Measurements from ENCODE around the gene ADAMTS14.

Gene ADAMTS14

DNA sequence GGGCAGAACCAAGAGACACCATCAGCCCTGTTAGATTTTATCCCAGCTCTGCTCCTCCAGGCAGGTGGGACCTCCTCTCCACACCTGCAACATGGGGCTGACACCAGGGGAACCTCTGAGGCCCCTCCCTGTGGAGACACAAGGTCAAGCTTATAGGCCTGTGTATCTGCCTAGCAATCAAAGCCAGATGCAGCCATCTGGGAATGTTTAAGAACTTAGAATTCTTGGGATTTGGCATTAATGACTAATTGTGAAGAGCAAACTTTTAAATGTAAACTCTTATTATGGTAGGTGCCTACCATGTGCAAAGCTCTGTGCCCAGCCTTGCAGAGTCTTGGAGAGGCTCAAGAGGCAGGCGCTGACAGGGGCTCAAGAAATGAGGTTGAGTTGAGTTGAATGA lies 60.7 kb downstream of the ADAMTS14 start:
- DNase-seq: no peak

DNA sequence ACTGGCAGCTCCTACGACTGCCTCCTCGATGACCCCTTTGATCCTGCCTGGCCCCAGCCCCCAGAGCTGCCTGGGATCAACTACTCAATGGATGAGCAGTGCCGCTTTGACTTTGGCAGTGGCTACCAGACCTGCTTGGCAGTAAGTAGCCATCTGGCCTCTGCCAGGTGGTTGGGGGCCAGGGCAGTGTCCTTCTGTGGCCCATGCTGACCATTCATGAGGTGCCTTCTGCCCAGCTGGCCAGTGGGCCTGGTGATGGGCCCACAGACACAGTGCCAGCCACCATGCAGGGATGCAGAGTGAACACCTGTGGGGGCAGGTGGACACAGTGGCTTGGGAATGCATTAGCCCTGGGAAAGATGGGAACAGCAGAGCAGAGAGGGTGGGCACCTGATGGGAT lies 62.9 kb downstream of the ADAMTS14 start:
- DNase-seq: no peak

DNA sequence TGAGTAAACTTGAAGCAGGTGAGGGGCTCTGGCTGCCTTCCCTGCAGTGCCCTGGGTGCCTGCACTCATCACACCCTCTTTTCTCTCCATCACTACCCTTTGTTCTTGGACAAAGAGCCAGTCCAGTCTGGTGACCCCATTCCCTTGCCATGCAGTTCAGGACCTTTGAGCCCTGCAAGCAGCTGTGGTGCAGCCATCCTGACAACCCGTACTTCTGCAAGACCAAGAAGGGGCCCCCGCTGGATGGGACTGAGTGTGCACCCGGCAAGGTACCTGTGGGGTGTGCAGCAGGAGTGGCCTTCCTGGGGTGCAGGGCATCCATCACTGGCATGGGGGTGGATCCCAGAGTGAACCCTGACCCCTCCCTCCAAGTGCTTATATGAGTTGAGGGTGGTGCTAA lies 64.2 kb downstream of the ADAMTS14 start:
- no peak for DNase-seq

DNA sequence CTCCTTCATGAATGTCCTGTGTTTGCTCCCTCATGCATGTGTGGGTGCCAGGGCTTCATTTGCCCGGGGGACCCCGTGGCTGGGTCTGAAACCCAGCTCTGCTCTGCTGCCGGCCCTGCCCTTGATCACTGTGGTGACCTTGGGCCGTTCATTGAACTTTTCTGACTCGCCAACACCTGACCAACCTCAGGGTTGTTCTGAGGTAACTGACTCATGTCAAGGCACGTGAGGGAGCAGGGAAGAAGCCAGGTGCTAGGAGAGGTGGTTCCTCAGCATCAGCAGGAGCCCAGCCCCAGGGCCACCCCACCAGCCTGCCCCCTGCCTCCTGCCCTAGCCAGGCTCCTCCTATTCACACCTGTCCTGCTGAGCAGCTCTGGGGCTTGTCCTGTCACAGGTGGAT lies 64.9 kb downstream of the ADAMTS14 start:
- no peak for DNase-seq

DNA sequence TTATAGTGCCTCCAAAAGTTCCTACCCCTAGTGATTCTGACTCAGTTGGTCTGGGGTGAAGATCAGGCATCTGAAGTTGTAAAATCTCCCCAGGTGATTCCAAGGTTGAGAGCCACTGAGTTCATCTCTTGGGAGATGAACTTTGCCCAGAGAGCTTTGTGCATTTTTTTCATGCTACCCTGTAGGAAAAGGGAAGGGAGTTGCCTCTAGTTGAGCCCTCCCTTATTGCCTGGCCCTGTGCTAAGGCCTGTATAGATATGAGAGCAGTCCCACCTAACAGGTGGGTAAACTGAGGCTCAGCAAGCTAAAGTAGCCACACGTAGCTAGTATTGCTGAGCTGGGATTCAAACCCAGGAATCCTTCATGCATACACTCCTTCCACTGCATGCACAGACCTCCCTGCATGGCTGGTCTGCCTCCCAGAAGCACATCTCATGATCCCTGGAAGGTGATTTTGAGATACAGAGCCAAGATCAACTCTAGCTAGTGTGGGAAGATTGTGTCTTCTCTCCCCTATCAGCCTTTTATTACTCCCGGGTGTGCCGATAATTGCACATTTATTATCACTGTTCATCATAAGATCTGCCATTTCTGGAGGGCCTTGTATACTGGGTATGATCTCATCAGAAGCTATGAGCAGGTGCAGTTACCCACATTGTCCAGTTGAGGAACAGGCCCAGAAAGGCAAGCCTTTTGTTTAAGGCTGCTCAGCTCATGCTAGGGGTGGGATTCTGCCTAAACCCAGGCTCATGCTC lies 65.9 kb downstream of the ADAMTS14 start:
- DNase-seq: no peak

DNA sequence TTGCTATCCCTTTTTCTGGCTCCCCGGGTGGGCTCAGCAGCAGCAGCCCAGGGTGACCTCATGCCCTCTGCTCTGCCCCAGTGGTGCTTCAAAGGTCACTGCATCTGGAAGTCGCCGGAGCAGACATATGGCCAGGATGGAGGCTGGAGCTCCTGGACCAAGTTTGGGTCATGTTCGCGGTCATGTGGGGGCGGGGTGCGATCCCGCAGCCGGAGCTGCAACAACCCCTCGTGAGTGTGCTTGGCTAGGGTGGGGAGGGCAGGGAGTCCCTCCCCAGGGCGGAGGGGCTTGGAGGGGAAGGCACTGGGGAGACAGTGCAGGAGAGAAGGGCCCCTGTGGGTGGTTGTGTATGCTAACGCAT lies 66.4 kb downstream of the ADAMTS14 start:
- no peak for DNase-seq

DNA sequence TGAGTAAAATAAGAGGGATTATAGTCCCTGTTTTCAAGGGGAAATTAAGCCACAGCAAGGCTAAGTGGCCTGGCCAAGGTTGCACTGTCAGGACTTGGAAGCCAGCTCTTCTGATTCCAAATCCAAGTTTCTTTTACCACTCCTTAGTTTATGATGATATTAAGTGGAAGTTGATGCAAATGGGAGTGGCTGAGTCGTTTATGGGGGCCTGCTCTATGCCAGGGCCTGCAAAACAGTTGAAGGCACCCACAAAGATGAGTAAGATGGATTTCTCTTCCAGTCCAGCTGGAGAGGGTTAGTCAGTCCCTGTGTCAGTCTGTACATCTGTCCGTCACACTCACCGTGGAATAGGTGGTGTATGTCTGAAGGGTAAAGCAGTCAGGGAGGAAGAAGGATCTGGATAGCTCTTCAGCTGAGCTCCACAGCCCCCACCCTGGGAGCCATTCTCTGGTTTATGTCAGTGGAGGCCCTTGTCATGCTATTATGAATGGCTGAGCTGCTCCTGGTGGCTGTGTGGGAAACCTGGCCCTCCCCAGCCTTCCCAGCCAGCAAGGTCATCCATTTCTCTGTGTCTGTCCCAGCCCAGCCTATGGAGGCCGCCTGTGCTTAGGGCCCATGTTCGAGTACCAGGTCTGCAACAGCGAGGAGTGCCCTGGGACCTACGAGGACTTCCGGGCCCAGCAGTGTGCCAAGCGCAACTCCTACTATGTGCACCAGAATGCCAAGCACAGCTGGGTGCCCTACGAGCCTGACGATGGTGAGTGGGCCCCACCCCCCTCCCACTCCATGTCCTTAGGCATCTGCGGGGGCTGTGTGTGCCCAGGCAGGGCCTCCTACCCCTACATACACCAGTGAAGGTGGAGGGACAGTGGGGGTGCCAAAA lies 68.3 kb downstream of the ADAMTS14 start:
- no peak for DNase-seq

DNA sequence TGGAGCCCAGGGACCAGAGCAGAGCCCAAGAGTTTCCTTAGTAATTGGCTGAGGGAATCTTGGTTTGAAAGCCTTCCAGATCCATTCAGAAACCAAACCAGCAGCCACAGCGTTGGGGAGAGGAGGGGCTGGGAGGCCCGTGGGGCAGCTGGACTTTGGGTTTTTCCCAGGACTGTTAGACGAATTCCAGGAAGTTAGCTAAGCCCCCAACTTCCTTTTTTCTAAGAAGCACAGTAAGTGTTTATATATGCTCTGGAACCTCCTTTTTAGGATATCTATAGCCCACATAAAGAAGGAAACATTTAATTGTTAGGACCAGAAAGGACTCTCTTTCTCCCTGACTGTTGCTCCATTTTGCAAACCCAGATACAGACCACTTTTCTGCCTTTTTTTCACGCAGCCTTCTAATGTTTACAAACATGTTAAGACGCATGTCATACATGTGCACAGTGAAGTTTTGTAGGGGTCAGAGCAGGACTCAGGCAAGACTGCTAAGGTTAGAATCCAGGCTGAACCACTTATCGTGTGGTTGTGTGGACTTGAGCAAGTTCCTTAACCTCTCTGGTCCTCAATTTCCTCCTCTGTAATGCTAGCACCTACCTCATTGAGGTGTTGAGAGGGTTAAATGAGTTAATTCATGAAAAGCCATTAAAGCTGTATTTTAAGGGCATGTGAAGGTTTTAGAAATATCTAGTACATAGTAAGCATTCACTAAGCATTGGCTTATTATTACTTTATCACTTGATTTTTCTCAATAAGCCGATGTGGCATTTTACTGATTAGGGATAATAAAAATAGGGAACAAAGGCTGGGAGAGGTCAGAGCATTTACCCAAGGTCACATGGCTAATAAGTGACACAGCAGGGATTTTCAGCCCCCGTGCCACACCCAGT lies 70.5 kb downstream of the ADAMTS14 start:
- no peak for DNase-seq

DNA sequence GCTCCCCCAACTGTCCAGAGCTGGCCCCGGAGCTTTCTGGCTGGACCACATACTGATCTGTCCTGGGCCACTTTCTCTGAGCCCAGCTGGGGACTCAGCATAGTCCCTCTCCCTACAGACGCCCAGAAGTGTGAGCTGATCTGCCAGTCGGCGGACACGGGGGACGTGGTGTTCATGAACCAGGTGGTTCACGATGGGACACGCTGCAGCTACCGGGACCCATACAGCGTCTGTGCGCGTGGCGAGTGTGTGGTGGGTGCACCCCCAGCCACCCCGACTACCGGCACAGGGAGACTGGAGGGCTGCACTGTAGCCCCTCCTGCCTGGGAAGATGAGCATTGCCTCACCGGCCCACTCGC lies 71.1 kb downstream of the ADAMTS14 start:
- DNase-seq: no peak

DNA sequence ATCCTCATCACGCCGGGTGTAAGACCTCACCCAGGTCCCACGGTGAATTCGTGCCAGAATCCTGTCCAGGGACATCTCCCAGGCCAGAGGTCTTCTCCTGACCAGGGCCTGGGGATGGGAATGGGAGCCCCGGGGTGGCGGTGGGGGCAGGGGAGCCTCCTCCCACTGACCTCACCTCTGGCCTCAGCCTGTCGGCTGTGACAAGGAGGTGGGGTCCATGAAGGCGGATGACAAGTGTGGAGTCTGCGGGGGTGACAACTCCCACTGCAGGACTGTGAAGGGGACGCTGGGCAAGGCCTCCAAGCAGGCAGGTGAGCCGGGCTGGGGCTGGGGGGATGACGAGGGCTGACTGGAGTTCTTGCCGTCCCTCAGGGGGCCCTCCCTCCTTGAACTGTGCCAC lies 71.6 kb downstream of the ADAMTS14 start:
- no peak for DNase-seq

DNA sequence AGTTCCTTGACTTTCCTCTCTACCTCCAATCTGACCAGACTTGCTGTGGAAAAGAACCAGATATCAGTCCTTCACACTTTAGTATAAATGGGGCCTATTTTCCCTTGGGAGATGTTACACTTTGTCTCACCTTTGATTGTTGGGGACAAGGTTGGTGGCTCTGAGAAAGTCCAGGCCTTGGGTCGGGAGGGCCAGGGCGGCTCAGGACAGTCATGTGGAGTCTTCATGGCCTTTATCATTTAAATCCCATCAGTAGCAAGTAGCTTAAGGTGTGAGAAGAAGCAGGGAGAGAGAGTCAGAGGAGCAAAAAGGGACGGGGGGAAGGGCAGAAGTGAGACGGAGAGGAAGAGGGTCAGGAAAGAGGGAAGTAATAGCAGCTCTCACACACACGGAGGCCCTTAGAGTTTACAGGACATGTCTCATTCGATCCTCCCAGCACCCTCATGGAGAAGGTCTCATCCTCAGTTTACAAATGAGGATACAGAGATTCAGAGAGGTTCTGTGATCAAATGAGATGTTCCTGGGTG lies 72.4 kb downstream of the ADAMTS14 start:
- no peak for DNase-seq

DNA sequence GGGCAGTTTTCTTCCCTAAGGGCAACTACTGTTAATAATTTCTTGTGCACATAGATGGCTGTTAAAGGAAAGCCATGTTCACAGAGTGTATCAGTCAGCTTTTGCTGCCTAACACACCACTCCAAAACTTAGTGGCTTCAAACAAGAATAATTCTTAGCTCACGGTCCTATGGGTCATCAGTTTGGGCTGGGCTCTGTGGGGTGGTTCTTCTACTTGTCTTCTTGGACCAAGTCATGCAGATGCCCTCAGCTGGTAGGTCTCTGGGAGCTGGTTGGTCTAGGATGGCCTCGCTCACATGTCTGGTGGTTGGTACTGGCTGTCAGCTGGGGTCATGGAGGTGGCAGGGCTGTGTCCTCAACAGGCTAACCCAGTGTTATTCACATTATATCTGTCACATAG lies 73.2 kb downstream of the ADAMTS14 start:
- DNase-seq: no peak

DNA sequence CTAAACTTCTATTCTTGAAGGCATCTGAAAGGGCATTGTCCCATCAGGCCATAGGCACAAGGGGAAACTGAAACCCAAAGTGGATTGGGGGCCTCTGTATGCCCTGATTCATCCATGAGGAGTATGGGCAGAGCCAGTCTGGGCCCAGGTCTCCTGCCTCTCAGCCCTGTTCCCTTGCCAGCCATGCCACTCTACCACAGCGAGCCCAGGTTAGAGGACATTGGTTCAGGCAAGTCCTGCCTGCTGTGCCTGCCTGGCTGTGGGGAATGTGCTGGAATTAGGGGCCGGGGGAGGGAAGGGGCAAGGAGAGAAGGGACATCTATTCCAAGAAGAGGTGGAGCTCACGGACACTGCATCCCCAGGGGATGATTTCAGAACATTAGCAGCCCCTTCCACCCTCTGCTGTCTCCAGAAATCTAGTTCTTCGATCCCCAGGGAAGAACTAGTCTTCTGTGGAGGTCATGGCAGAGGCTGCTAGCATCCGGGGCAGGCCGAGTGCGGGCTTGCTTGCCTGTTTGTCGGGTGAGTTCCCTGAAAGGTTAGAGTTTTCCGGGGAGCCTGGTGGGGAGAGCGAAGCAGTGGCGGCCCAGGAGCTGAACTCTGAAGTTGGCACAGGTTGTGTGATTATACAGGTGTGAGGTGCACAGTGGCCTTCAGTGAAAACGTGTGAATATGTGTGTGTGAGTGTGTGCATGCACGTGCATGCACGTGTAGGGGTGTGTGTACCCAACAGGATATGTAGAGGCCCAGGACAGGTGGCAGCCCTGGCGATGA lies 75.1 kb downstream of the ADAMTS14 start:
- DNase-seq: no peak

DNA sequence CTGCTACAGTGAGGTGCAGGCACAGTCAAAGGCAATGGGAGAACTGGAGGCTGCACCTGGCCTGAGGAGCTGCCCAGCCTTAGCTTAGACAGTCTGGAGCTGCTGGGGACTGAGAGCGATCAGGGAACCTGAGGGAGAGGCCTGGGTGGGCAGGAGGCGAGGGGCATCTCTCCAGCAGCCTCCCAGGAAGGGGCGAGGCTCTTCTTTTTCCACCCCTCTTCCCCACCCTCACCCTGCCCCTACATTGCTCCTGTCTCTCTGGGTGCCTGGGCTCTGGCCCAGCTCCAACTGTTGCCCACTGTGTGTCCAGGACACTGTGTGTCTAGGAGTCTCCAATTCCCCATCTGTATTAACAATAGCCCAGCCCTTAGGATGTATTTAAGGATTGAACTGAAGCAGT lies 76.0 kb downstream of the ADAMTS14 start:
- DNase-seq: no peak

DNA sequence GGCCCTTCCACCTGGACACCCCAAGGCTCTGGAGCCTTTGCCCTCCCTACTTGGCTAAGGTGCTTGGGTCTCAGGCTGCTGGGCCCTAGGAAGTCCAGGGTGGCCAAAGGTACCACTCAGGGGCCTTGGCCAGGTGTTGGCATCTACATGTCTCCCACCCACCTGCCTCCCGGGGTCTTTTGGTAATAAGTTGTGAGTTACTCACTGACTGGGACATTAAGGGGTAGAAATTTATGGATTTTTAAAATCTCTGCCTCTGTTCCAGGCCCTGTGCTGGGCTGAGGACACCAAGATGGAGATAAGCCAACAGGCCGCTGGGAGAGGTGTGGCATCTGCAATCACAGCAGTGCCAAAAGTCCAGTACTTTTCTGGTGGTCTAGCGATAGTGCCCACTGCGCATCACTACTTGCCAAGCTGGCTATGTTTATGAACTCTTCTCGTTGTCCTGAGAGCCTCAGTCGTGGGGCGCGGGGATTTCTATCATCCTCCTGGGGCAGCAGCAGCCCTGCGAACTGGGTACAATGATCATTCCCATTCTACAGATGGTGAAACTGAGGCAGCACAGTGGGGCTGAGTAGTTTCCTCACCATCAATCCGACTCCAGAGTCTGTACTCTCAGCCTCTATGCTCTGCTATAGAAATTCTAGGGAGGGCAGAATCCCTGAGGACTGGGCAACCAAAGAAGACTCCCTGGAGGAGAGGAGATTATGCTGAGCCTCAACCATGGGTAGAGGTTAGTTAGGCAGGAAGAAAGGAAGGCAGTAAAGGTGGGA lies 76.7 kb downstream of the ADAMTS14 start:
- no peak for DNase-seq

DNA sequence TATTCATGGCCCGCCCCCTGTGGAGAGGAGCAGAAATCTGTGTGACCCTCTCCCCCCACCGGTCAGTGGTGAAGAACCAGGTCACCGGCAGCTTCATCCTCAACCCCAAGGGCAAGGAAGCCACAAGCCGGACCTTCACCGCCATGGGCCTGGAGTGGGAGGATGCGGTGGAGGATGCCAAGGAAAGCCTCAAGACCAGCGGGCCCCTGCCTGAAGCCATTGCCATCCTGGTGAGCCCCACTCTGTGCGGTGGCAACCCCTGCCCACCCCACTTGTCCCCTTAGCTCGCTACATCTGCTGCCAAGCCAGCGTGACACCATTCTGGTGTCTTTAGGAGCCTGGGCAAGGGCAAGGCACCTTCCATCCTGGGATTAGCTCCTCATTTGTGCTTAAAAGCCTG lies 77.5 kb downstream of the ADAMTS14 start:
- no peak for DNase-seq

DNA sequence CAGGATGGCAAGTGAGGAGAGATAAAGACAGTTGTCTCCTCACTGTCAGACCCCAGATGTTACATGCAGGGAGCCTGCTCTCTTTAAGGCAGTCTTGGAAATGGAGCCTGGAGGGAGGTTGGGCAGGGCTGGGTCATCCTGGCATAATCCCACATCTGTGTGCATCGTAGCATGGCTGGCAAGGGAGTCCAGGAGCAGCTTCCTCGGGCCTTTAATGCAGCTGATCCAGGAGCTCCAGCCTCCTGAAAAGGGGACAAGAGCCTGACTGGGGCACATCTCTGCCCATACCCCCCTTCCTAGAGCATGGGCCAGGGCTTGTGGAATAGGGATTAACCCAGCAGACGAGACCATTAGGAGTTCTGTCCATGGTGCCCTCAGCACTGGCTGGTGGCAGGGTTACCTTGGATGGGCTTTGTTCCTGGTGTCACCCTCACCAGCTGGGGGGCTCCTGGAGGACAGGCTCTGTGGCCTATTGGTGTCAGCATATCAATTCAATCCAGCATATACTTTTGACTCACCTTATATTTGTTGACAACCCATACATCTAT lies 77.9 kb downstream of the ADAMTS14 start:
- DNase-seq: no peak

DNA sequence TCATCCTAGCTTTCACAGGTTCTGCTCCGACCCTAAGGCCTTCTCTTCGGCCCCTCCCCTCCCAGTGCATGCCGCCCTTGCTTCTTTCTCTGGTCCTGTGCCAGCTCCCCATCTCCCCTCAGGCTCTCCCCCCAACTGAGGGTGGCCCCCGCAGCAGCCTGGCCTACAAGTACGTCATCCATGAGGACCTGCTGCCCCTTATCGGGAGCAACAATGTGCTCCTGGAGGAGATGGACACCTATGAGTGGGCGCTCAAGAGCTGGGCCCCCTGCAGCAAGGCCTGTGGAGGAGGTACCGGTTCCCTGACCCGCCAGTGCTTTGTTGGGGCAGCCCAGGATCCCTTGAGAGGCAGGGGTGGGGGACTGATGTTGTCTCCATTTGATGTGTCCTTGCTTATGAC lies 79.0 kb downstream of the ADAMTS14 start:
- no peak for DNase-seq

DNA sequence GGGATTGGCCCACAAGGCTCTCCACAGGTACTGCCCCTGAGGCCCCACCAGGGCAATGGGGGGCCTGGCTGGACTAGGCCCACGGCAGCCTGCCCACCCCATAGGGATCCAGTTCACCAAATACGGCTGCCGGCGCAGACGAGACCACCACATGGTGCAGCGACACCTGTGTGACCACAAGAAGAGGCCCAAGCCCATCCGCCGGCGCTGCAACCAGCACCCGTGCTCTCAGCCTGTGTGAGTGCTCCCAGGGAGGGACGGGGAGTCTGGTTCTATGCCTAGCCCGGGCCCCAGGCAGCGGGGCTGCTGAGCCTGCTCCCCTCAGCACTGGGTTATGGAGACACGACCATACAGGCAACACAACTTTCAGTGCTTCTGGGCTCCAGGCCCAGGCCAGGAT lies 79.7 kb downstream of the ADAMTS14 start:
- no peak for DNase-seq

DNA sequence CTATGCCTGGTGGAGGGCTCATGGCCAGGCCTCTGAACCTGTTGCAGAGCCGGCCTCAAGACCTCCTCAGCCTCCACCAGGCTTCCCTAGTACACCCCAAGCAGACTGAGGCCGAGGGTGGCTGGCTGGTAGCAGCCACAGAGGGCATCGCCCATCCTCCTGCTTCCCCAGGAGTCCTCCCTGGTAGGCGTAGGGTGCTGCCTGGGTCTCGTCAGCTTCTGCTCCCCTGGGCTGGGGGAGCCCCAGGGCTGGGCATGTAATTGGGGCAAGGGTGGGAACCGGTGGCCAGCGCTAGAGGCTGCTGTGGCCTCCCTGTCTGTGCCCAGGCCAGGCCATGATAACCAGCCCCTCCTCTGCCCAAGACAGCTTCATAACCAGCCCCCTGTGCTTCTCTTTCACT lies 80.3 kb downstream of the ADAMTS14 start:
- no peak for DNase-seq

DNA sequence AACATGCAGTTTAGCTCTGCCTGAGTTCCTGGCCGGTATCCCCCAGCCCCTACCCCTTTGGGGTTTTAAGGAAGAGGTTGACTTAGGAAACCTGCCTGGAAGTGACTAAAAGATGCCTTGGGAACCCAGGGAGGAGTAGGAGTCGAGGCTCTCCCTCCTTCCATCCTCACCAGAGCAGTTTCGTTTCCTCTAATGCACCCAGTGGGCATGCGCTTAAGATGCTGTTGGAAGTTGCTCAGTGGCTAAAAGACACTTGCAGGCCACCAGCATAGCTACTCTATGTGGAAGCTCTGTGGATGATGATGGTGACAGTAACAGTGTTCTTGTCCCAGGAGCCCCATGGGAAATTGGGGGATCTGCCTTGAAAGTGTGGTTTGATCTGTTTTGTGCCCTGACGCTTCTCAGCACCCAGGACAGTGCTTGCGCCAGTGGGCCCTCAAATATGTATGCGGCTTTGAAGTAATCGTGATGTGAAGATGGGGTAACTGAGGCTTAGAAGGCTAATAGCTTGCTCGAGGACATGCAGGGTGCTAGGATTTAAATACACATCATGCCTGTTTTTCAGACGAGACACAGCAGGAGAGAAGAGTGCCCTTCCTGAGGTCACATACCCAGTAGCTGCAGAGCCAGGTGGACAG lies 80.8 kb downstream of the ADAMTS14 start:
- DNase-seq: no peak
